Thyroid gland (tissue), 4 donors: ENCODE data around the gene ORAI2. TPM values are rescaled to one million over a fixed set of nuclear protein-coding genes. Genes with fewer than 3 reads are reported as not detected.
A peak's percentile ranks its signal among the peaks of the same experiment; 100 is the strongest.

Experiments
- DNase-seq, 2 donors: peaks; one replicate each; pipeline ENCODE4 v3.0.0-alpha.2; 2019
- H3K27ac ChIP-seq, 3 donors: fragments of 200-600 bp; sonication (generic); 1 replicate in 2 of 3; 2 replicates in 1 of 3; pipeline ENCODE4 v1.5.1; 2016 to 2019; ENCODE audit warnings: mild to moderate bottlenecking in 1 of 3, moderate library complexity in 1 of 3
- H3K27me3 ChIP-seq: fragments of 200-600 bp; sonication (generic); one replicate; pipeline ENCODE4 v1.5.1; 2019
- H3K36me3 ChIP-seq, 2 donors: fragments of 200-600 bp; sonication (generic); one replicate each; pipeline ENCODE4 v1.5.1; 2016 to 2019
- H3K4me1 ChIP-seq, 2 donors: fragments of 200-600 bp; sonication (generic); one replicate each; pipeline ENCODE4 v1.5.1; 2017 to 2019
- H3K4me3 ChIP-seq, 3 donors: fragments of 200-600 bp; sonication (generic); replicated peaks in 1 of 3; 1 replicate in 2 of 3; 2 replicates in 1 of 3; pipeline ENCODE4 v1.5.1; 2016; ENCODE audit warnings: mild to moderate bottlenecking in 1 of 3
- H3K9me3 ChIP-seq: fragments of 200-600 bp; sonication (generic); one replicate; pipeline ENCODE4 v1.5.1; 2017
- POLR2A ChIP-seq, 2 donors: fragments of 450-650 bp; IDR thresholded peaks; one replicate each; pipeline ENCODE4 v1.6.1; 2017; ENCODE audit warnings: antibody characterized with exemption in 2 of 2, mild to moderate bottlenecking in 2 of 2, moderate library complexity in 1 of 2
- WGBS, 2 donors: methylation state at CpG; one replicate each; pipeline ENCODE4 v1.1.5; 2017; 5-methylcytosine and 5-hydroxymethylcytosine counted together
- intact Hi-C: fragments of 100-400 bp; cut with DNase I; formaldehyde crosslinking; loops from one replicate; pipeline ENCODE4 v1.15.1; 2023
- total RNA-seq, 4 donors: library from RNA; depleted of rRNA; stranded (reverse); fragments of >200 nt; gene quantifications; one replicate each; pipeline ENCODE4 v1.2.3, GENCODE V29; 2016
- TF ChIP-seq, protein P1 (sequence below), 6 experiments: fragments of 200-600 bp in 3 of 6; fragments of 450-650 bp in 3 of 6; sonication (generic) in 3 of 6; IDR thresholded peaks; one replicate each; pipeline ENCODE4 v1.5.1; 2016 to 2019; ENCODE audit warnings: antibody characterized with exemption in 6 of 6, mild to moderate bottlenecking in 2 of 6, inconsistent platforms in 1 of 6, moderate library complexity in 1 of 6

The ORAI2 gene
- total RNA-seq, 4 donors from 2014 or later = 41.8 to 133 (median 81.4) TPM

DNA sequence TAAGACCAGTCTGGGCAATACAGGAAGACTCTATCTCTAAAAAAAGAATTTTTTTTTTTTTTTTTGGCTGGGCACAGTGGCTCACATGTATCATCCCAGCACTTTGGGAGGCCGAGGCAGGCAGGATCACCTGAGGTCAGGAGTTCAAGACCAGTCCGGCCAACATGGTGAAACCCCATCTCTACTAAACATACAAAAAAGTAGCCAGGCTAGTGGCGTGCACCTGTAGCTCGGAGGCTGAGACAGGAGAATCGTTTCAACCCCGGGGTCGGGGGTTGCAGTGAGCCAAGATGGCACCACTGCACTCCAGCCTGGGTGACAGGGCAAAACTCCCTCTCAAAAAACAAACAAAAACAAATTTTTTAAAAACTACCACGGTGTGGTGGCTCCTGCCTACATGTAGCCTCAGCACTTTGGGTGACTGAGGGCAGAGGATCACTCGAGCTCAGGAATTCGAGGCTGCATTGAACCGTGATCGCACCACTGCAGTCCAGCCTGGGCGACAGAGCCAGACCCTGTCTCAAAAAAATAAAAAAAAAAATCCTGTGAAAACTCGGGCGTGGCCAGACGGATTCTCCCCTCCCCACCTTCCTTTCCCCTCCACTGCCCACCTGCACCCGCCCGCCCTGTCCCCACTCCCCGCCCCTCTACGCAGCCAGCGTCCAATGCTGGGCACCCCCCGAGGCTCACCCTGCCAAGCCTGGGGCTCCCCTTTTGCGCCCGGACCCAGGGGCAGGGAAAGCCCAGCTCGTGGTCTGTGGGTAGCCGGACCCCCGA lies 745 bp upstream of the ORAI2 start:
- H3K9me3 ChIP-seq = no peaks in the 10 kb centered on the region
- peaks cover 32 to 33% of the 10 kb centered on the region in 2 donors for H3K4me1 ChIP-seq
- no peaks in the 10 kb centered on the region for H3K27me3 ChIP-seq
- intact Hi-C loops = no loop called here
- H3K36me3 ChIP-seq = no peaks in the 10 kb centered on the region
- H3K4me3 ChIP-seq = peak overlapping the region; percentile 39 to 60 (median 48)
- peak overlapping the region; percentile 95 to 98 (median 97) for H3K27ac ChIP-seq
- DNase-seq = peak; percentile 81 to 82
- WGBS, 2 donors = 28 to 30% methylated on average over 17 of the region's 27 CpGs
- TF ChIP-seq, protein P1, sequence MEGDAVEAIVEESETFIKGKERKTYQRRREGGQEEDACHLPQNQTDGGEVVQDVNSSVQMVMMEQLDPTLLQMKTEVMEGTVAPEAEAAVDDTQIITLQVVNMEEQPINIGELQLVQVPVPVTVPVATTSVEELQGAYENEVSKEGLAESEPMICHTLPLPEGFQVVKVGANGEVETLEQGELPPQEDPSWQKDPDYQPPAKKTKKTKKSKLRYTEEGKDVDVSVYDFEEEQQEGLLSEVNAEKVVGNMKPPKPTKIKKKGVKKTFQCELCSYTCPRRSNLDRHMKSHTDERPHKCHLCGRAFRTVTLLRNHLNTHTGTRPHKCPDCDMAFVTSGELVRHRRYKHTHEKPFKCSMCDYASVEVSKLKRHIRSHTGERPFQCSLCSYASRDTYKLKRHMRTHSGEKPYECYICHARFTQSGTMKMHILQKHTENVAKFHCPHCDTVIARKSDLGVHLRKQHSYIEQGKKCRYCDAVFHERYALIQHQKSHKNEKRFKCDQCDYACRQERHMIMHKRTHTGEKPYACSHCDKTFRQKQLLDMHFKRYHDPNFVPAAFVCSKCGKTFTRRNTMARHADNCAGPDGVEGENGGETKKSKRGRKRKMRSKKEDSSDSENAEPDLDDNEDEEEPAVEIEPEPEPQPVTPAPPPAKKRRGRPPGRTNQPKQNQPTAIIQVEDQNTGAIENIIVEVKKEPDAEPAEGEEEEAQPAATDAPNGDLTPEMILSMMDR (IDR thresholded peaks at IDR 0.05) = no peak
- TF ChIP-seq POLR2A (IDR thresholded peaks at IDR 0.05) = peak in 1 of 2 donors; percentile 35

DNA sequence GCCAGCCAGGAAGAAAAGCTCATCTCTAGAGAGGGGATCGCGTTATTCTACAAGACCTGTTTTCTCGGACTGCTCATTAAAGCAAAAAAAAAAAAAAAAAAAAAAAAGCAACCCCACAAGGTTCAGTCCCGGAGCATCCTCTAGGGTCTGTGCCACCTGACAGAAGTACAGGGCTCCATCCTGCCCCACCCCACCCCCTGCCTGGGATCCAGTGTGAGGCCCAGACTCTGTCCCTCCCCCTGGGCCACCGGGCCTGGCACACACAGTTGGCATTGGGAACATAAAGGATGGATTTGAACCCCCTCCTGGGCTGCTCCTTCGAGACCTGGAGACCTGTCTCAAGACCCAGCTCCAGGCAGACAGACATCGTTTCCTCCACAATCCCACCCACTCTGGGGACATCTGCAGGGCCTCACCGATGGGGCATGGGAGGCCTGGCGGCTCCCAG lies 688 bp downstream of the ORAI2 start:
- H3K27ac ChIP-seq = peak overlapping the region in 2 of 3 donors; percentile 71 to 95
- intact Hi-C loops = no loop called here
- no peaks in the 10 kb centered on the region for H3K9me3 ChIP-seq
- H3K36me3 ChIP-seq = peaks cover 0 to 4% of the 10 kb centered on the region in 2 donors
- no peak for TF ChIP-seq POLR2A (IDR thresholded peaks at IDR 0.05)
- TF ChIP-seq, protein P1 (IDR thresholded peaks at IDR 0.05) = no peak
- no peaks in the 10 kb centered on the region for H3K27me3 ChIP-seq
- peak; percentile 20 to 39 for DNase-seq
- peaks cover 32 to 33% of the 10 kb centered on the region in 2 donors for H3K4me1 ChIP-seq
- peak overlapping the region in 2 of 3 donors; percentile 60 to 76 for H3K4me3 ChIP-seq
- WGBS, 2 donors = 26 to 27% methylated on average over 7 to 9 of the region's 9 CpGs

DNA sequence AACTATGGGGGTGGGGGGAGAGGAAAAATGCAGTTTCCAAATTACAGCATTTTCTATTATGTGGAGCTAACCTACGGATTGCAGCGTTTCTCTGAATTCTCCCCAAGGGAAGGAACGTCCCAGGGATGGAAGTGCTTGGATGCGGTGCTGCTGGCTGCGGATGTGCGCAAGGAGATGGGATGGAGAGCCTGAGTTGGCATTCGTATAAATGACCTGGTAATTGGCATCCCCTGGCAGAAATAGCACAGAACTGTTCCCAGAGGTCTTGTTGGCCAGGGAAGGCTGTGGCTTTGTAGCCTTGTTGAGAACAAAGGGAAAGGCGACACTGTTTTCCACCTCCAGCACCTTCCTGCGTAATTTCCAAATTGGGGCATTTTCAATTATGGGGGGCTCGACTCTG lies 2.7 kb downstream of the ORAI2 start:
- no peak overlapping the region for H3K4me3 ChIP-seq
- H3K9me3 ChIP-seq = no peaks in the 10 kb centered on the region
- WGBS, 2 donors = 93 to 94% methylated on average over 10 of the region's 10 CpGs
- intact Hi-C loops = no loop called here
- H3K36me3 ChIP-seq = peaks cover 0 to 7% of the 10 kb centered on the region in 2 donors
- H3K27me3 ChIP-seq = no peaks in the 10 kb centered on the region
- no peak for DNase-seq
- no peak overlapping the region for H3K27ac ChIP-seq
- TF ChIP-seq POLR2A (IDR thresholded peaks at IDR 0.05) = no peak
- TF ChIP-seq, protein P1 (IDR thresholded peaks at IDR 0.05) = no peak
- peaks cover 22 to 33% of the 10 kb centered on the region in 2 donors for H3K4me1 ChIP-seq

DNA sequence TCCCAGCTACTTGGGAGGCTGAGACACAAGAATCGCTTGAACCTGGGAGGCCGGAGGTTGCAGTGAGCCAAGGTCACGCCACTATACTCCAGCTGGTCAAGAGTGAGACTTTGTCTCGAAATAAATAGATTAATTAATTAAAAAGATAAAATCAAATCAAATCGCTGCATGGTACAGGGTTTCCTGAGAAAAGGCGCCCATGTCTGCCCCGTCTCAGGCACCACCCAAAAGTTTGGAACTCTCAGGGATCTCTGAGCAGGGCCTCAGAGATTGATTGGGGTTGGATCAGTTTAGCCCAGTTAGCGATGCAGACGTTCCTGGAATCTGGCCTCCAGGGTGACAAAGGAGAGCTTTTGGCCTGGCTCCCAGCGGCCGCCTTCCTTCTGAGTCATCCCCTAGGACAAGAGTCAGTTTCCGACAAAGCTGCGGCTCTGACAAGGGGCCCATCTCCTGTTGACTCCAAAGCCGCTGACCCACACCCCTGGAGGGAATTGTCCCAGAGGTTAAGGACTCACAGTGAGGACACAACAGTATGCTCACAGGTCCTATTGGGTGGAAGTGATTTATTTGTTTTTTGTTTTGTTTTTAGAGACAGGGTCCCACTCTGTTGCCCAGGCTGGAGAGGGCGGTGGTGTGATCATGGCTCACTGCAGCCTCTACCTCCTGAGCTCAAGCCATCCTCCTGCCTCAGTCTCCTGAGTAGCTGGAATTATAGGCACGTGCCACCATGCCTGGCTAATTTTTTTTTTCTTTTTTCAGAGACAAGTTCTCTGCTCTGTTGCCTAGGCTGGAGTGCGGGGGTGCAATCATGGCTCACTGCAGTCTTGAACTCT lies 6.8 kb downstream of the ORAI2 start:
- 74 to 83% methylated on average over 15 to 17 of the region's 17 CpGs for WGBS, 2 donors
- Histone ChIP-seq H3K4me3 (no peak overlapping the region), H3K9me3 (no peaks in the 10 kb centered on the region), H3K27ac (no peak overlapping the region), H3K36me3 (peaks cover 7 to 10% of the 10 kb centered on the region in 2 donors), H3K27me3 (no peaks in the 10 kb centered on the region), H3K4me1 (peaks cover 0 to 9% of the 10 kb centered on the region in 2 donors)
- TF ChIP-seq POLR2A (IDR thresholded peaks at IDR 0.05) = no peak
- TF ChIP-seq, protein P1 (IDR thresholded peaks at IDR 0.05) = no peak
- intact Hi-C loops = no loop called here
- DNase-seq = peak in 1 of 2 donors; percentile 23
